NCI-H510A (cell line): Measurements from ENCODE around the gene WDR27.

Source experiments
- DNase-seq: peaks from one replicate; lab custom pipeline; 2025; lab: John Stamatoyannopoulos, UW

WDR27 gene

DNA sequence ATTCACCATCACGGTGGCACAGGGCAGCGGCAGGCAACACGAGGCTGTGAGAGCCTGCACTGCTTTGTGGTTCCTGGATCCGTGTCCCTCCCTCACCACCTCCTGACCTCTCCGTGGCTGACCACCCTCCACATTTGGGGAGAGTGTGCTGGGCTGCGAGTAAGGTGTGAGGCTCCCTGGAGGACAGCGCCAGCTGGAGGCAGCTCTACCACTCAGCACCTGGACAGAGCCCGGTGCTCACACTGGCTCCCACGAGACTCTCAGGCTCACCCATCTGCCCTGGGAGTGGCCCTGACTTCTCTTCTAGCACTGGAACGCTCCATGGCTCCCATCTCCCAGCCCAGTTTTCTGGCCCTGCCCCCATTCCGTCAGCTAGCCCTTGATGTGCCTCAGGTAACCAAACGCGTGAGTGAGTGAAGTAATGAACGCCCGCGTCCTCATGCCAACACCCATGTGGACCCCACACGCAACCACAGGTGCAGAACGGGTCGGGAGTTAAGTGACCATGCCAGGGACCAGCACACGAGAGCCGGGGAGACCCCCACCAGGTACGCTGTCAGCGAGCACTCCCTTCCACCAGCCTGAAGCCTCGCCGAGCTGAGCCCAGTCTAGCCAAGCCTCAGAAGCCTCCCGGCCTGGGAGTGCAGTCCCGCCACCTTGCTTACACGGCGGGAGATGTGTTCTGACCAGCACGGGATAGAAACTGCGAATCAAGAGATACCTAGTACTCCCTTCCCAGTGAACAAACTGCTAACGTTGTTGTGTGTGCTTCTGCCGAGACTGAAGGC lies 137.2 kb downstream of the WDR27 start:
- no peak for DNase-seq

DNA sequence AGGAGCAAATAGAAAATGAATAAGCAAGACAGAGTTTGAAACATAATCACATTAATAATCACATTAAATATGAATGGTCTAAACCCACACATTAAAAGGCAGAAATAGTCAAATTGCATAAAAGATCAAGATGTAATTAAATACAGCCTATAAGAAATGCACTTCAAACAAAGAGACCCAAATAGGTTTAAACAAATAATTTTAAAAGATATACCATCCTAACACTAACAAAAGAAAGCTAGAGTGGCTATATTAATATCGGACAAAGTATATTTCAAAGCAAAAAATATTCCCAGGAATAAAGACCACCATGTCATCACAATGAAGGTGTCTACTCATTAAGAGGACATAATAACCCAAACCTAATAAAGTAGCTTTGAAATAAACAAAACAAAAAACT lies 140.2 kb downstream of the WDR27 start:
- DNase-seq = no peak

DNA sequence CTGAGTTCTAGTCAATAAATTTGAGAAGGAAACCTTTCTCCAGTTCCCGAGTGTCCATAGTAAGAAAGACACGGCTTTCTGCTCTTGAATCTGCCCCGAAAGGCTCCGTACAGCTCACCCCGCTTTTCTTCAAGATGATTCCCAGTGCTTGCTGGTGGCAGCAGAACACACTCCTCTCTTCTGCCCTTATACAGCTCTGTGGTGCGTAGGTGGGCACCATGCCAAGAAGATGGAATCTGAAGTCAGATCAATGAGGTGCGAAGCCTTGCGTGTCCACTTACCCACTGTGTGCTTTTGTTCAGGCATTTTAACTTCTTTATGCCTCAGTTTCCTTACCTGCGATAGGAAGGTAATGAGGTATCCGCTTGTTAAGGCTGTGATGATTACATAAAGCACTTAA lies 142.2 kb downstream of the WDR27 start:
- no peak for DNase-seq

DNA sequence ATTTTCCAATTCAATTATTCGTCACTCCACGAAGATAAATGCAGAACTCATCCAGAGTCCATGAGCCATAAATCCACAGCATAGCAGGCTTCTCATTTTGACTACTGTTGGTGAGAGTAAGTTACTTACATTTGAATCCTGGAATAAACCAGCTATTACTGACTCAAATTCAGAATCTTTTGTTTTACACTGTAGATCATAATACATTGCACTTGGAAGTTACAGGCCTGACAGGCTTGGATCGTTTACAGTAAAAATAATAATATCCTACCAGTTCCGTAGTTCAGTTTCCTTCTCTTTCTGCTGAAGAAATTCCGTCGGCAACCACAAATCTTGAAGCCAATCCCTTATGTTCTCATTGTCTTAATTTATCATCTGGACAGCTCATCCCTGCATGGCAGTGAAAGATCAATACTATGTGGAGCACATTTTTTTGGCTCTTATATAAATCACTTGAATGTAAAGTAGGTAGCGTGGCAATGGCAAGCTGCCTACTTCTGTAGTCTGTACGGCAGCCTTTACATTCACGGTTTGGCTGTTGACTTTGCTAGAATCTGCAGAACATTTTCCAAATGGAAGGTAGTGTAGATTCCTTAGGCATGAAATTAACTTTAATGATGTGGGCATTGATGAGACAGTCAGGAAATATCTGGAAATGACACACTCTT lies 142.9 kb downstream of the WDR27 start:
- DNase-seq = no peak

DNA sequence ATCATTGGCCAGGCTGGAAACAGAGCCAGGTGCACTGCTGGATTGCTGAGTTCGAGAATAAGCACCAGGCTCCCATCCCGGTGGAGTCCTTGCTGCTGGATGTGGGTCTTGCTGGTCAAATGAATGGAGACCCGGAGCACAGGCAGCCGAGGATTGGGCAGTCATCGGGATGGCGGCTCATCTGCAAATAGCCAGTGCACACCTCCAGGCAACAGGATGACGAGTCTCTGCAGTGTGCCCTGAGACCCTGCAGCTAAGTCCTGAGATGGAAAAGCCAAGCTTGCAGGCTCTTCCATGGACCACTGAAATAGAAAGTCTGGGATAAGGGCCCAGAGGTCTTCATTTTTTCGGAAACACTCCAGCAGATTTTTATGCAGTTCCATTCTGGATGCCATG lies 143.5 kb downstream of the WDR27 start:
- no peak for DNase-seq

DNA sequence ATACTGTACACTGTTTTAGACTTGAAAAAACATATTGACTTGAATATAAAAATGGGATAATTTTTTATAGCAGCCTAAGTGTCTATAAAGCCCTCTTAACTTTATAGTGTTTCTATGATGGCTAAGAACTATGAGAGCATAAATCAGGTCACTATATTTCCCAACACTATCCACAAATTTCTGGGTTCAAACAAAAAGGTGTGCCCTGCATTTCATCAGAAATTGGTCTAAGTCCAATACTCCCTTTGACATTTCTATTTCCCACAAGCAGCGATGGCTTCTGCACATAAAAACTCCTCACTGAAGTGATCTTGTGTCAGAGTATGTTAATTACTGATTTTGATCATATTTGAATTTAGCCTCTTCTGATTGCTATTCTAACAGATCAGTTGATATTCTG lies 143.9 kb downstream of the WDR27 start:
- DNase-seq = no peak

DNA sequence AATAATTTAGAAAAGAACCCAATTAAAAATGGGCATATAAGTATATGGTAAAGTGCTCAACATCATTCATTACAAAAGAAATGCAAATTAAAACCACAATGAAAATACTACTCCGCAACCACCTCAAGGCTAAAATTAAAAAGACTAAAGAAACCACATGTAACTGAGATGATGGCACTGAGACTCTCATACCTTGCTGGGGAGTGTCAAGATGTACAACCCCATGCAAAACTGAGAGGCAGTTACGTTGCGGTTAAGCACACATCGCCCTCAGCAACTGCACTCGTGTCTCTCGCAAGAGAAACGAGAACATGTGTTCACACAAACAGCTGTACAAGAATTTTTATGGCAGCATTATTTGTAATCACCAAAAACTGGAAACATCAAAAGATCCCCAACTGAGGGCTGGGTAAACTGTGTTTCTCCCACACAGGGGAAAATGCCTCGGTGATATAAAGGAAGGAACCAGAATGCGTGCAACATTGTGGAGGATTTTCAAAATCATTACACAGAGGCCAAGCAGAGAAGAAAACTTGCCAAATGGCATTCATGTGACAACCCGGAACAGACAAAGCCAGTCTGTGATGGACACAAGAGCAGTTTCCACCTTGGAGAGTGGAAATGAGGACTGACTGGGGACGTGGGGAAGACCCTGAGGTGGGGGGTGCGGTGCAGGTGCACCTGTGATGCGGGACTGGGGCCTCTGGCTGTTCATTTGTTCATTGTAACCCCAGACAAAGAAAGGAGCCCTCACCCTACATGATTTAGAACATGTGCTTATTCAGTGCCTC lies 144.9 kb downstream of the WDR27 start:
- DNase-seq = no peak

DNA sequence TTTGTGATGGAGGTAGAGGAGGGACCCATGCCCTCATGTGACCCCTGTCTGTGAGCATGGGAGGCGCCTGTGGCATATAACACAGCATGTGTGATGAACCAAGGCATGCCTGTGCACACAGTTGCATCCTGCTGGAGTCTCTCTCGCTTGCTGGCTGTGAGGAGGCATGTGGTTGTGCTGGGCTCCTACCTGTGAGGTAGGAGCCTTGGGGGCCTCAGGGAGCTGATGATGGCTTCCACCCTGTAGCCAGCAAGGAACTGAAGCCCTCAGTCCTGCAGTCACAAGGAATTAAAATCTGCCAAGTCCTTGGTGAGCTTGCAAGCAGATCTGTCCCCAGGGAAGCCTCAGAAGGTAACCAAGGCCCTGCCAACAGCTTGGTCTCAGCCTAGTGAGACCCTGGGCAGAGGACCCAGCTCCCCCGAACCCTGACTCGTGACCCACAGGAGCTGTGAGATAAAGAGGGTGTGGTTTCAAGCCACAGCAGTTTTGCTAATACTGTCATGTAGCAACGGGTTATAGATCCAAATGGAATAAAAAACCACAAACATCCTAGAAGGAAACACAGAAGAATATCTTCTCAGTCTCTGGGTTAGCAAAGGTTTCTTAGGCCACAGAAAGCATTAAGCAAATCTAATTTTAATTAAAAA lies 145.7 kb downstream of the WDR27 start:
- DNase-seq = no peak

DNA sequence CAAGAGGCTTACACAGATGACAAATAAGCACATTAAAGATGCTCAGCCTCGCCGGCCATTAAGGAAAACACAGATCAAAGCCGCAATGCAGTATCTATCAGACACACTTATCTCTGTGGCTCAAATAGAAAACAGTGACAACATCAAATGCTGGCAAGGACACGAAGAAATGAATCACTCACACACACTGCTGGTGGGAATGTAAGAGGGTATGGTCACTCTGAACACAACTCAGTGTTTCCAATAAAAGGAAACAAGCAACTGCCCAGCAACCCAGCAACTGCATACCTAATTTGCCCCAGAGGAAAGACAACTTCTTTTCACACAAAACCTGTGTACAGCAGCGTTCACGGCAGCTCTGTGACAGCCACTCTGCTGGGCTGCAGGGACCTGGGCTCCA lies 155.8 kb downstream of the WDR27 start:
- DNase-seq = no peak

DNA sequence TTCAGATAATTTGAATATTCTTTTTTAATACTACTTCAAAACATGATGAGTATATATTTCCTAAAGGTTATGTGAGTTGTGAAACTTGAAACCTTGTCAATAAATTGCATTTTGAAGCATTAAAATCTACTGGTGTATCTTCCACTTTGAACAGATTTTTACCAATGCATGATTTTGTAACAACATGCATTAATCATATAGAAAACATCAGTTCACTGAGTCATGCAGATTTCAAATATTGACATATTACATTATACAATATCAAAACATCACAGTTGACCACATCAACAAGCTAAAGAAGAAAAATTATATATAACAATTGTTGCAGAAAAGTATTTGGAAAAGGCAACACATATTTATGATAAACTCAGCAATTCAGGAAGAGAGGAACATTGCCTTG lies 158.1 kb downstream of the WDR27 start:
- DNase-seq = no peak

DNA sequence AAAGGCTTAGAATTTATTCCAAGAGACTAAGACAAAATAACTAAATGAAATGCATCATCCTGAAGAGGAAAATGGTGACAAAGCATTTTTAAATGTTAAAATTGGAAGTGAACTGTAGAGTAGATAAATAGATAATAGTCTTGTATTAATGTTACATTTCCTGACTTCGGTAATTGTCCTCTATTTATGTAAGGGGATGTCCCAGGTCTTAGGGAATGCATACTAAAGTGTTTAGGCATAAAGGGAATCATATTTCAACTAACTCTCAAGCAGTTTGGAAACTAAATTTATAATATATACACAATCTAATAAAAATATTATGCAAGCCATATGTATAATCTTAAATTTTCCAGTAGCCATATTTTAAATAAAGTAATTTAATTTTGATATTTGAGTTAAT lies 159.3 kb downstream of the WDR27 start:
- DNase-seq = no peak

DNA sequence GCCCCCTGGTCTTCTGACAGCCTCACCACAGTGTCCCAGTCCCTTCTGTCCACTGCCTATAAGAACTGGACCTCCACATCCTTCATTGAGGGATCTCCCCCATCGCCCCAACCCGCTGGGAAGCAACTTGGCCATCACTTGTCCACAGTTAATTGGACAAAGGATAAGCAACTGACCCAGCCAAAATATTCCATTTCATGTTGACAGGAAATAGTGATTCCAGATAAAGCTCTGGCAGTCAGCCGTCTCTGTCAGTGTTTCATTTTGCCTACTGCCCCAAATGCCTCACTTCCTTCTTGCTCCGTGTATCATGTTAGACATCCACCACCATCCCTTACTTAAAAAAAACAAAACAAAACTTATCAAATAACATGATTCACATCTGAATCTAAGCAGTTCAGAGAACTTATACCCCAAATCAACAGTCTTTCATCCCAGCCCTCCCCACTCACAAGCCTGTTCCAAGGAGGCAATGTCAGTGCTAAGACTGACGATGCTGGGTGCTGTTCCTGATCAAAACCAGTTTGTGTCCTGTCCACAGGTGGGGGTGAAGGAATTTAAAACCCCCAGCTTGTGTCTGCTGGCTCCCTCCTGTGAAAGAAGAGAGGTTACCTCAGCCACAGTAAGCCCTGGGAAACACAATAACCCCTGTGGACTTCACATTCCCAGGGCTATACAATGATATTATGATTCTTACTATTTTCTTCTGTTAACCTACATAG lies 162.5 kb downstream of the WDR27 start:
- DNase-seq = no peak

DNA sequence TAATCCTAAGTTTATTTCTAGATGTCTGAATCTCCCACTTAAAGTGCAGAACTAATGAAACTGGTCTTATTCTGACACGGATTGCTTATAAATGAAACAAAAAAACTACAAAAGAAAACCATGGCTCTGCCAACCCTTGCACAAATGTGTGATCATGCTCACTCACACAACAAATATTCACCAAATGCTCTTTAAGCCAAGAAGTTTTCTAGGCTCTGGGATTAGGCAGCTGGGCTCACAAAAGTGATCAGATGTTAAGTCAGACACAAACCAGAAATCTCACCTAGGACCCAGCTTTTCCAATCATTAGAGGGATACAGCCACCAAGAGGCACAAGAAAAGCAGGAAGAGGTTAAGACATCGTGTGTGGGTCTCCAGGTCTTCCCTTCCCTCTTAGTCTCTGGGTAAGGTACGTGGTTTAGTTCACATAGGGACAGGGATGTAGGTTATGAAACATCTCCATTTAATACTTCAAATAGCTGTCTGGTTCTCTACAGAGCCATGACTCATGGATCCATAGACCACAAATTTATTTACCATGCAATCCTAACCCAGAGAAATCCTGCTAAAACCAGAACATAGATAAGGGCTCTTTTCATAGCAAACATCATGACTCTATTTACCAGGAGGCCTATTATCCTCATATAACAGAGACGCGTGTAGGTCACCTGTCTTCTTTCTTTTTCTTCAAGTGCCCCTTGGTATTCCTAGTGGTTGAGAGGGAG lies 165.2 kb downstream of the WDR27 start:
- DNase-seq = no peak

DNA sequence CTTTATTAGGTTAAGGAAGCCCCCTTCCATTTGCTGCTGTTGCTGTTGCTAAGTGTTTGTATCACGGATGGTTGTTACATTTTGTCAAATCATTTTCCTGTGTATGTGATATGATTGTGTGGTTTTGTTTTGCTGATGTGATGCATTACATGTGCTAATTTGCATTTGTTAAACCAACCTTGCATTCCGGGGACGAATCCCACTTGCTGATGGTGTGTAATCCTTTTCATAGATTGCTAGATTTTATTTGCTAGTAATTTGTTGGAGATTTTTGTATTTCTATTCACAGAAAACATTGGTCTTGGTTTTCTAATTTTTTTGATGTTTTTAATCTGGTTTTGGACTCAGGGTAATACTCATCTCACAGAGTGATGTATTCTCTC lies 167.8 kb downstream of the WDR27 start:
- DNase-seq = no peak

DNA sequence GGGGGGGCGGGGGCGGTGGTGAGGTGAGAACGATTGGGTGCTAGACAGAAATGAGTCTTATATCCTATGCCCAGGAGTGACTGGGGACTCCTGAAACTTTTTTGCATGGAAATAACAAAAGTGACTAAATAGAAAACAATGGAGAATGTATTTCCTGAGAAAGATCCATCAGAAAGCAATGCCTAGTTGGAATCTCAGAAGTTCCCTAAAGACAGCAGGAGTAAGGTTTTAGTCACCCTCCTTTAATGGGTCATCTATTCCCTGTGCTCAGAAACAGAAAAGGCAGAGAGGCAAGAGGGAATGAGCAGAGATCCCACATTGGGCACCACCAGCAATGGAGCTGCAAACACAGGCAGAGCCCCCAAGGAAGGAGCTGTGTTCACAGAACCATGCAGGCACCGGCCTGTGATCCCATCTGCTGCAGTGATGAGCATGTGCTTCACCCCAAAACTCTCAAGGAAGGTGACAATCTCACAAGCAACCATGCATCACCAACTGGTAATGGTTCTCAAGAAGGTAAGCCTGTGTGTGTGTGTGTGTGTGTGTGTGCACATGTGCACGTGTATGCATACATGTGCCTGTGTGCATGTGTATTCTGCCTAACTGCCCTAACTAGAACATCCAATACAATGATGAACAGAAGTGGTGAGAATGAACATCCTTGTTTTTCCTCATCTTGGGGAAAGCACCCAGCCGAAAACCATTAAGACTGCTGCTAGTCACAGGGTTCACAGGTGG lies 168.4 kb downstream of the WDR27 start:
- DNase-seq = no peak

DNA sequence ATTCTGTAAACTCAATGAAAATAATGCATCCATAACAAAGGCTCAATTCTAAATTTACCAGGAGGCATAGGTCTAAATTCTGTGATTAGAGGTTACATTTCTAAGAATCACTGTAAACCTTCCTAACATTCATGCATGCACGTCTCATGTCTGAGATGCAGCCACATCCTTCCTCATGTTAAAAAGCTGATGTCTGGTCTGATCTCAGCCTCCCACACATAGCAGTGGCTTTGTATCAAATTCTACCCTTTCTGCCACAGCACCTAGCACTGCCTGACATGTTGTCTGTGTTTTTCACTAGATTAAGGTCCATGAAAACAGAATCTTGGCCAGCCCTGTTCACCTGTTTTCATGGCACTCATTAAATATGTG lies 171.1 kb downstream of the WDR27 start:
- no peak for DNase-seq

DNA sequence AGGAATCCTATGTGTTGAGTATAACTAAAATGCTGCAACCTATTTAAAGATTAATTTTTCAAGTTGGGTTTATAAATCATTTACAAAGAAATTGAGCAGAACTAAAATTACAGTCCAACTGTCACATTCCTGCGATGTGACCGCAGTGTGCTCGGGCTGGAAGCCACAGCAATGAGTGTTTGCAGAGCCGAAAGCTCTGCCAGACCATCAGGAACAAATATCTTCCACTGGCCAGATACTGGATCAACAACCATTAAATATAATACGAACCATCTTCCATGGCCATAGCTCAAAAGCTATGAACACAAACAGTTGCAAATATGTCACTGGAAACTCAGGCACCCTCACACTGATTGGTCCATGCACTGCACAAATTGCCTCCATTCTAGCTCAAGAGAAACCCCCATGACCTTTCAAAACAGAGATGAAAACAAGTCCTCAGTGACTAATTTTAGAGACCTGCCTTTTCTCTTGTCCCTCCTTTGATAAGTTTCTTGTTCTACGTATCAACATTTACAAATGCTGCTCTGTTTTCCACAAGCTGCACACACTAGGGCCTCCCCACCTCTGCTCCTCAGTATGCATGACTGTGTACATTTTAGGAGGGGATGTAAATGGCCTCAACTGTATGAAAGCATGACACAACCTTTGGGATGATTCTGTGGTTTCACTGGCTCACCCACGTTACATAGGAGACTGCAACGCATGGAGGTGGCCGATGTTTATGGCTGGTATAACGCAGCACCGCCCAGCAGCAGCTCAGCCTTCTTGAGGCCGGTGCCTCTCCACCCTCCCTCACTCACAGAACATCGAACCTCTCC lies 171.7 kb downstream of the WDR27 start:
- DNase-seq = no peak

DNA sequence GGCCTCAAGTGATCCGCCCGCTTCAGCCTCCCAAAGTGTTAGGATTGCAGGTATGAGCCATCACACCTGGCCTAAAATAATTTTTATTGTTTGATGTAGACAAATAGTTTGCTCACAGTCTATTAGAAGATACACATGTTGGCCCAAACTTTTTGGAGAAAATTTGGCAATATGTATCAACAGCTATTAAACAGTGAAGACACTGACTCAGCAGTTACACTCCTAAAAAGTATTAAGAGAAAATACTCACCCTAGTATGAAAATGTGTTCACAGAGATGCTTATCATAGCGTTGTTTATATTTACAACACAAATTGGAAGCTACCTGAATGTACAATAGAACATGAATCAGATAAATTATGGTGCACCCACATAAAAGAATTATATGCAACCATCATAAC lies 173.1 kb downstream of the WDR27 start:
- DNase-seq = no peak

DNA sequence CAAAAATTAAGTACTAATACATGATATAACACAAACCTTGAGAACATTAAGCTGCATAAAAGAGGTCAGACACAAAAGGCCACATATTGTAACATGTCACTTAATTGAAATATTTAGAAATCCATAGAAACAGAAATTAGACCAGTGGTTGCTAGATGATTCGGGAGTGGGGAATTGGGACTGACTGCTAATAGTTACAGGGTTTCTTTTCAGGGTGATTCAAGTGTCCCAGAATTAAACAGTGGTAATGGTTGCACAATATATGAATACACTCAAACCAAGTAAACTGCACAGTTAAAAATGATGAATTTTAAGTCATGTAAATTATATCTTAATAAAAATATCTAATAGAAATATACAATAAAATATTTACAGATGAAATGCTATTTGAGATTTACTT lies 174.5 kb downstream of the WDR27 start:
- DNase-seq = no peak

DNA sequence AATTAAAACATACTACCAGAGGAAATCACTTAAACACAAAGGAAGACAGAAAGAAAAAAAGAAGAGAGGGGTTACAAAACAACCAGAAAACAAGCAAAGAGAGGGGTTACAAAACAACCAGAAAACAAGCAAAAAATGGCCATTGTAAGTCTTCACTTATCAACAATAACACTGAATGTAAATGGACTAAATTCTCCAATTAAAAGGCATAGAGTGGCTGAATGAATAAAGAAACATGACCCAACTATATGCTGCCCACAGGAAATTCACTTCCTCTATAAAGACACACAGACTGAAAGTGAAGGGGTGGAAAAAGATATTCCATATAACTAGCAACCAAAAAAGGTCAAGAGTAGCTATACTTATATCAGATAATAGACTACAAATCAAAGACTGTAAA lies 180.0 kb downstream of the WDR27 start:
- no peak for DNase-seq
